NCI-H510A treated with DMSO at 0.1 percent for 48 hours (cell line): Measurements from ENCODE around the gene NR1D1.
"Not testable (repeated sequence)": the region's sequence is repeated elsewhere in the genome, so short reads cannot be mapped to it uniquely, and the experiment has no call there.

Experiments used
- DNase-seq: peaks from one replicate; lab custom pipeline; 2025; lab: John Stamatoyannopoulos, UW

NR1D1 gene

DNA sequence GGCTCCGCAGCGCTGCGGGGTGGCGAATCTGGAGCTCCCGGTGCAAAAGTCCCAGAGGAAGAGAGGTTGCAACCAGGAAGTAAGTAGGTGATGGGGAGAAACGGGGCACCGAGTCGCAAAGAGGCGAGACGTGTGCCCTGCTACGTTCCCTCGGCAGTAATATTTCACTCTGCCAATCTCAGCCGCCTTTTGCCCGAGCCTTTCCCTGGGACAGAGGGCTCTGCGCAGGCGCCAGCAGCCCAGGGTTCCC is at the start of gene NR1D1:
Gene NR1D1 (minus strand): TSS at position 171 of the 250 bp plus-strand sequence. CDS start 495 bp downstream, outside the sequence.
- DNase-seq = no peak

DNA sequence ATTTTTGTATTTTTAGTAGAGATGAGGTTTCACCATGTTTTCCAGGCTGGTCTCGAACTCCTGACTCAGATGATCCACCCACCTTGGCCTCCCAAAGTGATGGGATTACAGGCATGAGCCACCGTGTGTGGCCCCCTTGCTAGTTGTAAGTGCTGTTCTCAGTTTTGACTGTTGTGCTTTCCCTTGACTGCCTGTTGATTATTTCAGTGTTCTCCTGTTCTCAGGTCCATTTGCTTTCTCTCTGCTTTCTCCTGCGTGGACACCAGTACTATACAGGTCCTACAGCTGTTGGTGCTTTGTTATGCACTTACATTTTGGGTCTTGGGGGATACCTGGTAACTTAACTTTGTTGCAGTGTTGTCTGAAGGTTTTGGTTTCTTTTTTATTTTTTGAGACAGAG is 48.1 kb upstream of the NR1D1 start:
- no peak for DNase-seq

DNA sequence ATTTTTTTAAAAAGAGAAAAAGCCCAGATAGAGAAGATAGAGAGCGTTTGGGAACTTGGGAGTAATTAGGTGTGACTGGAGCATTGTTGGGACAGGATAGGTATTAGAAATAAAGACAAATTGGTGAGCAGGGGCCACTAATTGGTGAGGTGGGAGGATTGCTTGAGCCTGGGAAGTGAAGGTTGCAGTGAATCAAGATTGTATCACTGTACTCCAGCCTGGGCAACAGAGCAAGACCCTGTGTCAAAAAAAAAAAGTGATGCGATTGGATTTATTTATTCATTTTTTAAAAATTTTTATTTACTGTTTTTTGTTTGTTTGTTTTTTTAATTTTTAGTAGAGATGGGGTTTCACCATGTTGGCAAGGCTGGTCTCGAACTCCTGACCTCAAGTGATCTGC is 45.1 kb upstream of the NR1D1 start:
- no peak for DNase-seq

DNA sequence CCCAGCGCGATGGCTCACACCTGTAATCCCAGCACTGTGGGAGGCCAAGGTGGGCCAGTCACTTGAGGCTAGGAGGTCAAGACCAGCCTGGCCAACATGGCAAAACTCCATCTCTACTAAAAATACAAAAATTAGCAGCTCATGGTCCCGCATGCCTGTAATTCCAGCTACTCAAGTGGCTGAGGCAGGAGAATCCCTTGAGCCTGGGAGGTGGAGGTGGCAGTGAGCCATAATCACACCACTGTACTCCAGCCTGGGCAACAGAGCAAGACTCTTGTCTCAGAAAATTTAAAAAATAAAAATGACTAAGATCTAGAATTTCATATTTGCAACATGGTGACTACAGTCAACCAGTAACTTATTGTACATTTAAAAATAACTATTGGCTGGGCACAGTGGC is 42.8 kb upstream of the NR1D1 start:
- DNase-seq = not testable (repeated sequence)

DNA sequence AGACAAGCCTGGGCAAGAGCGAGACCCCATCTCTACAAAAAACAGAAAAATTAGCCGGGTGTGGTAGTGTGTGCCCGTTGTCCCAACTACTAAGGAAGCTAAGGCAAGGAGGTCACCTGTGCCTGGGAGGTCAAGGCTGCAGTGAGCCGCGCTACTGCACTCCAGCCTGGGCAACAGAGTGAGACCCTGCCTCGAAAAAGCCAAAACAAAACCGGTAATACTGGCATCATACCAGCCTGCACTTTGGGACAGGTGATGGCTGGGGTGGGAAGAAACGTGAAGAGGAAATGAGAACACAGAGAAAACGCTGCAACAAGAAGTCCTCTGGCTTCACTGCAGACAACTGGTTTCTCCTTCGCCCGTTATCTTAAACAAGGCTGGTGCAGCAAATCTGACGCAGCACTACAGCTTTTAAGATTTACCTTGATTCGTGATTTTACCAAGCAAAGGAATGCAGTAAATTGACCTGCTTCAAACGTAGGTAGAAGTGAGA is 39.2 kb upstream of the NR1D1 start:
- no peak for DNase-seq

DNA sequence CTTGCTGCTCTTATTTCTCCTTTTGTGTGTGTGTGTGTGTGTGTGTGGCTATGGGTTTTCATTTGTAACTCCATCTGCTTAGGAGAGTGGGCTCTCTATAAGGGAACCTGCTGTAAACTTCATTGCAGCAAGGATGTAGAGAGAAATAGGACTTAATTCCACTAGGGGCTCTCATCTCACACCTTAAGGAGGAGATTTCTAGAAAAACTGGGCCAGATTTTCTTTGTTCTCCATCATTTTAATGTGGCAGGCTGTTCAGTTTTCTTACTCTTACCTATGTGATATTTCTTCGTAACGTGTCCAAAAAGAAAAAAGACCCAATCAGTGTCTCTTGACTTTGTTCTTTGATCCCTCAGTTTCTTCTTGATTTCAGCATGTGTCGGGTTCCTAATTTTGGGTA is 35.4 kb upstream of the NR1D1 start:
- no peak for DNase-seq

DNA sequence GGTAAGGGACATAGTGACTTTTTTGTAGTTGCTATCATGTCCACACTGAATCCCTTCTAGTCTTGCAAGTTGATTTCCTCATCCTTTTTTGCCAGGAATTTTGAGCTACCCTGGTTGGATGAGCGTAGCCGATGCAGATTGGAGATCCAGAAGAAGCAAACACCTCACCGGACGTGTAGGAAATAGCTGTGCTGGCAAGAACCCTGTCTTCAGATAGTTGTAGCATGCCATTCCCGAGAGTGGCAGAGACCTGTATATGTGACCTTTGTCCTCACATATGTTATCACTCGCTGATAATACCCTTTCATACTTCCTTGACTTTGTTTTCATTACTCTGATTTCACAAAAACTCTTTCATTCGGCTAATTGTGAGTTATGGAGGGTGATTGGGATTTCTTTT is 33.8 kb upstream of the NR1D1 start:
- DNase-seq = no peak

DNA sequence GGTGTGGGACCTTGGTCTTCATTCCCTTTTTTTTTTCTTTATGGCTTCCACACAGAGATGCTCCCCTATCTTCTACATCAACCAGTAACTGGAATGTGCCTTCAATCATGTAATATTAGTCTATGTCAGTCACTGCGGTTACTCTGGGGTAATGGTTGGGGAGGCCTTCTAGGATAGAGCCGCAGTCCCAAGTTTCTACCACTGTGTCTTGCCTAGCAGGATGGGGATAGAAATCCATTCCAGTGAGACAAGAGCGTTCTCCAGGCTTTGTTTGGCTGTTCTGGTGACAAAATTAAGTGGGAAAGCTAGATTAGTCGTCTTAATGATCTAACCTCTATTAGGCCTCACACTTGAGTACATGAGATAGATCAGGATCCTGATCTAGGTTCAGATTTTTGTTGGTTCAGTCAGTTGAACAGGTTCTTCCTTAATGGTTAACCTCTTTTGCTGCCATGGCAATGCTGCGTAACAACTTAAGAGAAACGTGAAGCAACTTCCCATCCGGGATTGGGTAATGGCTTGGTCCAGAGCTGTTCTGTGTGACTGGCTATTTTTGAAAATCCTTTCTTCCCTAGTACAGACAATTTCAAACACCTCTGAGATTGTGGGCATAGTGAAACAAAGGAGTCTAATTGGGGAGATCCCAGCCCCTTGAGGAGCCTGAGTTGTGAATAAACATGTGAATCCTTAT is 30.1 kb upstream of the NR1D1 start:
- DNase-seq = no peak

DNA sequence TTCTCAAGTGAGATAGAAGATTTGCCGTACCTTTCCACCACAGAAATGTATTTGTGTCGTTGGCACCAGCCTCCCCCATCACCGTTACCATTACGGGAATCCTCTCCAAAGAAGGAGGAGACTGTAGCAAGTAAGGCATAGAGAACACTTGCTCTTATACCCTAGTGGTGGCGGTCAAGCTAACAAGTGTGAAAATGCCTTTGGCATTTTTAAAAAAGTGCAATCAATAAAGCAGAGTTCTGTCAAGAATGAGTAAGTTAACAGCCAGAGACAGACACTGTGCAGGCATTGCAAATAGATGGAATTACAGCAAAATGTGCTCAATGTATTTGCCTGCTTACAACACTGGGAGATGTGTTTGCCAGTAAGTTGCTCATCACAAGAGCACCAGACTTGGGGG is 29.1 kb upstream of the NR1D1 start:
- no peak for DNase-seq

DNA sequence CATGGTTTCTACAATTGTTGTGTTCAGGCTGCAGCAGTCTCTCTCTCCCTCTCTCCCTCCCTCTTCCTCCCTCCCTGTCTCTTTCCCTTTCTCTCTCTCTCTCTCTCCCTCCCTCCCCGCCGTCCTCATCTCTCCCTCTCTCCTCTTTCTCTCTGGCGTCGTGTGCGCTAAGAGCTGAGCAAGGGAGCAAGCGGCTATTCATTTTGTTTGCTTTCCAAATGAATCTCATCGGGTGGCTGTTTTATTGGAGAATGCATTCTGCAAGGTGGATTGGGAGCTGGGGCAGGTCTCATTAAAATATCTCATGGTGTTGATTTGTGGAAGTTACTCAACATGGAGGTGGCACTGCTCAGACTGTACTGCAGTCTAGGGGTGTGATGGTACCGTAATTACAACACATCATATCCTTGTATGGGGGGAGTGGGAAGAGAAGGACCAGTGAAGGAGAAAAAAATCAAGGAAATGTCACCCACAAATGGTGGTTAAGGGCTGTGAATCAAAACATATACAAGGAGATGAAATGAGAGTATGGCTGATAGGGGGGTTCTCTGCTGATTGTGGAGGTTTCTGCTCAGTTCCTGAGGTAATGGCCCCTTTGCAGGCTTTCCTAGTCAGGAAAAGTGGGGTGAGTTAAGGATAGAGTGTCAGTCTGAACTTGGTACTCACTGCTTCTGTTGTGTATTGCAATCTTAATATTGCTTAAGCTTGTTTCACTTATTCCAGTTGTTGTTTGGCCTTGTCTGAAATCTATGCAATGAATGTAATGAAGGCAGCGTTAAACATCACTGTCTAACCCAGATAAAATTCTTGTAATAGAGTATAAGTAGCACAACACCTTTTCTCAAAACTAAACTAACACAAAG is 24.1 kb upstream of the NR1D1 start:
- peak; percentile 78 for DNase-seq

DNA sequence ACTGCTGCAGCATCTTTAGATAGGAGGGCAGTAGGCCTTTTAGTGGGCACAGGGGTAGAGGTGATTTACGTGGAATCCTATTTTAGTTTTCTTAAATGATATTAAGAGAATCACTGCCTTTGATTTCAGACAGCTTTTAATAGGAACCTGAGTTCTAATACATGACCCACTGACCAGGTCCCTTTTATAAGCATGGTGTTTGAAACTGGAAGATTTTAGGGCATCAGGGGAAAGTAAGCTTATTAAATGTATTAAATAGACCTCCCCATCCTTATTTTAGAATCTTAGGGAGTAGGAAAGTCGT is 23.4 kb upstream of the NR1D1 start:
- DNase-seq = no peak

DNA sequence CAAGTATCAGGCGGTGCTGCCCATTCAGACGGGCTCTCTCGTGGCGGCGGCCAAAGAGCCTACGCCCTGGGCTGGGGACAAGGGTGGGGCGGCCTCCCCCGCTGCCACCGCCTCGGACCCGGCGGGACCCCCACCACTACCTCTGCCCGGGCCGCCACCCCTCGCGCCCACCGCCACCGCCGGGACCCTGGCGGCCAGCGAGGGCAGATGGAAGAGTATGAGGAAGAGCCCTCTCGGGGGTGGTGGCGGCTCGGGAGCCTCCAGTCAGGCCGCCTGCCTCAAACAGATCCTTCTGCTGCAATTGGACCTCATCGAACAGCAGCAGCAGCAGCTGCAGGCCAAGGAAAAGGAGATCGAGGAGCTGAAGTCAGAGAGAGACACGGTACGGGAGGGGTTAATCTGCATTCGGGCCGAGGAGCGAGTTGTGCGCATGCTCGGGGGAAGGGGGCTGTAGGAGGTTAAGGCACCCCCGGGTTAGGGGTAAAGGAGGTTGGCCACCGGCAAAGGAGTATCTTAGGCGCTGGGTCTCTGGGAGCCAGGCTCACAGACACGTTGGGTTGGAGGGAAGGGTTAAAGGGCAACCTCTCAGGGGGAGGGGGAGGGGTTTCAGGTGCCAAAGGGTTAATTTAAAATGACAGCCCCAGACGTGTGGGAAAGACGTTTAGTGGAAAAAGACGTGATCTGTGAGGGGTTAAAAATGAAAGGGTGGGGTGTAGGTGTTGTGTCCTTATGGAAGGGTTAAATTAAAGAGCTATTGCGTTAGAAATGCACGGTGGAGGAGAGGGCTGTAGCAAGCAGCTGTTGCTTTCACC is 22.8 kb upstream of the NR1D1 start:
- DNase-seq = peak; percentile 59

DNA sequence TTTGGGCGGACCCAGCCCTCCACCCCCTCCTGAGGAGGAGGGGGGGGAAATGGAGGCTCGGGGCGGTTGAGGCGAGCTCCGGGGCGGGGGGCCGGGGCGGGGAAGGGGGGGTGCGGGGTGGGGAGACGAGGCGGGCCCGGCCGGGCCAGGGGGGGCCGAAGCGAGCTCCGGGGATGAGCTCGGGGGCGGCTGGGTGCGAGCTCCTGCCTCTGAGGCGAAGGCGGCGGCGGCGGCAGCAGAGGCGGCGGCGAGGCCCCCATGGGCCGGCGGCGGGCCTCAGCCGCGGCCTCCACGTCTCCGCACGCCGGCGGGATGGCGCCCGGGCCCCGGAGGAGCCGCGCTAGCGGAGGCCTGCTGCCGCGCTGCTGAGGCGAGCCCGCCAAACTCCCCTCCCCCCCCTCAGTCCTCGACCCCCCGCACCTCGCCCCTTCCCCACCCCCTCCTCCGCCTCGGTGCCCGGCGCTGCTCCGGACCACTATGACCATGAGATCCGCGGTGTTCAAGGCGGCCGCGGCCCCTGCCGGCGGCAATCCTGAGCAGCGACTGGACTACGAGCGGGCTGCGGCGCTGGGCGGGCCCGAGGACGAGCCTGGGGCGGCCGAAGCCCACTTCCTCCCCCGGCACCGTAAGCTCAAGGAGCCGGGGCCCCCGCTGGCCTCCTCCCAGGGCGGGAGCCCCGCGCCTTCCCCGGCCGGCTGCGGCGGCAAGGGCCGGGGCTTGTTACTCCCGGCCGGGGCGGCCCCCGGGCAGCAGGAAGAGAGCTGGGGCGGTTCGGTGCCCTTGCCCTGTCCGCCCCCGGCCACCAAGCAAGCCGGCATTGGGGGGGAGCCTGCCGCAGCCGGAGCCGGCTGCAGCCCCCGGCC is 22.0 kb upstream of the NR1D1 start:
- DNase-seq = no peak

DNA sequence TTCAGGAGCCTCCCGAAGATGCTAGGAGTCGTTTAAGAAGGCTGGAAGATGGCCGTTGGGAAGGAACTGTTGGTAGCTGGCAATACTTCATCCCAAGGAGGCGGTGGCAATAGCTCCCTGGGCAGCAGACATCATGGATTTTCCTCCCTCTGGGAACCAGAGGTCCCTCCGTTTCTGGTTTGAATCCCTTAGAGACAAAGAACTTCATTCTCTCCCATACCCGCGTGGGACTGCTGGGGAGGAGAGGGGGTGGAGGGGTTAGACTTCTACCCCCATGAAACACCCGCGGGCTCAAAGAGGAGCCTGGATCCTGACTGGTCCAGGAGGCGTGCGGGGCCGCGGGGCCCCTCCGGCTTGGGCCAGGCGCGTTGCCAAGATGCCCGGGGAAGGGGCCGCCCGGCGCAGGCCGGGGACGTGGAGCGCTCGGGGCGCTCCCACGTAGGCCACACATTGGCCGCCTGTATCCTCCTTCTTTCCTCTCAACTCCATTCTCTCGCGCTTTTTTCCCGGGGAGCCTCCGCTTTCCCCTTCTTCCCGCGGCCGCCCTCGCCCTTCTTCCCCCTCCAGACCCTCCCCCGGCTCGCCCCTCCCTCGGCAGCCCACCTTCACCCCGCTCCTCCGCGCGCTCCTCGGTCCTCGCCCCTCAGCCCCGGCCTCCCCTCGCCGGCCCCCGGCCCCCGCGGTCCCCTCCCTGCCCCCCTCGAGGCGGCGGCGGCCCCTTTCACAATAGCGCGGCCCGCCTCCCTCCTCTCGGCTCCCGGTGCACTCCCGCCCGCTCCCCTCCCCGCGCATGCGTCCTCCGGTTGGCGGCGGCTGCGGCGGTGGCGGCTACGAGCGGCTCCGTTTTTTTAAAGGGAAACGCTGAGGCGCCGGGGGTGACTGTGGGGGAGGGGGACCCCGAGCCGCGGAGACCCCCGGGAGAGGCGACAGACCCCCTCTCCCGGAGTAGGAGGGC is 21.1 kb upstream of the NR1D1 start, which contains the start of gene MSL1:
Gene MSL1 (plus strand): TSS at position 791 of the 955 bp plus-strand sequence. CDS start 642 bp downstream, outside the sequence.
- DNase-seq = peak; percentile 61

DNA sequence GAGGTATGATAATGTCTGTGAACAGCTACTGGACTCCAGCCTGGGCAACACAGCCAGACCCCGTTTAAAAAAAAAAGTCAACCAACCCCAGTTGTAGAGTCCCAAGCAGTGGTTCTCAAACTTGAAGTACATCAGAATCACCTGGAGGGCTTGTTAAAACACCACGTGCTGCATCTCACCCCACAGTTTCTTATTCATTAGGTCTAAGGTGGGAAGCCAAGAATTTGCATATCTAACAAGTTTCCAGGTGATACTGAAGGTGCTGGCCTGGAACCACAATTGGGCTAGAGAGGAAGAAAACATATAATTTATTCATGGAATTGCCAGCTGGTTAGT is 14.7 kb upstream of the NR1D1 start:
- no peak for DNase-seq

DNA sequence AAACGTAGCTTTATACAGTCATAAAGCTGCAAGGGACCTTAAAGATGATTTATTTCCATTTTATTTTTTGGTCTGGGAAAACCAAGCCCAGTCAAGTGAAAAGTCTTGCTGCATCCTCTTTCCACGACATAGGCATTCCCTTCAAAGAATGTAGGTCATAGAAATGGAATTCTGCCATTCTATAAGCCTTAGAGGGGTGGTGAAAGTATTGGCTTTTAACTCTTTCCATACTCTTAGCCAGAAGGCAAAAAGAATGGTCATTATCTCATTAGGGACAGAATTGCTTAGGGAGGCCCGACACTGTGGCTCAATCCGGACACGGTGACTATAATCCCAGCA is 13.5 kb upstream of the NR1D1 start:
- no peak for DNase-seq

DNA sequence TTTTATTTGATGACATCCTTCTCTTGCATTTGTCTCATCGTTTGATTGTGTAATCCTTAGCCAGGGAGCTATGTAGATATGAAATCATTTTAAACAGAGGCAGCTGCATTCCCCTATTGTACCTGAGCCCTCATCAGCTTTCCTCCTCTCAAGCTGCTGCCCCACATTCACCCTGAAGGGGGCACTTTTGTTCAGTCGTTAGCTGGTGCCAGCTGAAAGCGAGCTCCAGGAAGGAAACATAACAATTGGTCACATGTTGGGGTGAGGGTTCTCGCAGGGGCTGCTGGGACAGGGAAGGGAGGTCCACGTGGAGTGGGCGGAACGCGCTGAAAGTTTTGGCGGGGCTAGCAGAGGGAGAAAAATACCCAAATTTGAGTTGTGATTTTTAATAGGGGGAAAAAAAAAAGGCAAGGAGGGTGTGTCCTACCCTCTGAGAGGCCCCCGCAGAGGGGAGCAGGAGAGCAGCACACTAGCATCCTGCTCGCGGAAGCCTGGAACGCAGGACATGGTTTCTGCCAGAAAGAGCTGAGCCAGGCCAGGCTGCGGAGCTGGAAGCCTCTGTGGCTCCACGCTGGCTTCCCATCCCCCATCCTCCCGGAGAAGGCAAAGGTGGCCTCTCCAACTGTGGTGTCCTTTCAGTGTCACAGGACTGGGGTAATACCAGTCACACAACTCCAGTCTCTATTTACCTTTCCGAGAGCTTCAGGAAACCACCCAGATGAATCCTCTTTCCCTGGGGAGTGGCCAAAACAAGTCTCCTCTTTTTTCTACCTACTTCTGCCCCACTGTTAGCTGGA is 12.9 kb upstream of the NR1D1 start:
- peak; percentile 95 for DNase-seq

DNA sequence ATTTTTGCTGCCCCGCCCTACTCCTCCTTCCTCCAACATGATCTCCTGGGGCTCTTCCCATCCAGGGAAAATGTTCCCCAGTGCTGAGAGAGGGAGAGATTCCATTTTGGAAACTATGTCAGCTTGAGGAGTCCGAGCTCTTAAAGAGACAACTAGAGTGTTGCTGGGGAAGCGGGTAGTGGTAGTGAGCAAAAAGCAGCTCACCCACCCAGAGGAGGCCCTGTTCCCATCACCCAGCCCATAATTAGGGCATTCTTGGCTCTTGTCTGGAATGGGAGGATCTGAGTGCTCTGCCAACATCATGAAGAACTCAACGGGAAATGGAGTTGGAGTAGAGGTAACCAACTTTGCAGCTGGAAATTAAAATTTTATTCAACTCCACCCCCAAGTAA is 12.3 kb upstream of the NR1D1 start:
- no peak for DNase-seq

DNA sequence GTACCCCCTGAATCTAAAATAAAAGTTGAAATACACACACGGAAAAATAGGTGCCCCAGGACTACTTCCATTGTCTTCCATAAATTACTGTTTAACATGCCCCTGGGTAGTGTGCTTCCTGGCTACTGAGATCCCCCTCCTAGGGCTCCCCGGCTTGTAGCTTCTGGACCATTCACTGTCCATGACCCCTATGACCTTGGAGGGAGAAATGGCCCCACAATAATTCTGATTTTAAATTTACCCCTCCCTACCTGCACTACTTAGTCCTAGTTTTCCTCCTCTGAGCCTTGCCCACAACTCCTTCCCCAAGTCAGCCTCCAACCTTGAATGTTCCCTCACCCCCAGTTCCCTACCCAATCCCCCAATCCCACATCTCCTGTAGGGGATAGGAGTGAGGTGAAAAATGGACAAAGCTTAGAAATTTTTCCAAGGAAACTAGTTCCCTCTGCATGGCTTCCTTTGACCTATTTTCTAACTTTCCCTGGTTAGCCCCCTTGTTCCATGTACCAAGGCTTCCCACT is 11.9 kb upstream of the NR1D1 start:
- no peak for DNase-seq
